Endothelial cell of umbilical vein (primary cell): ENCODE measurements around the gene MPP4. TPM values are rescaled to one million over a fixed set of nuclear protein-coding genes. Genes with fewer than 3 reads are reported as not detected.

Source experiments
- BruUV-seq: library from RNA; stranded (reverse); fragments of 400-500 nt; replicated peaks from 2 replicates; lab custom pipeline; 2021; lab: Mats Ljungman, UMichigan
- CTCF ChIA-PET: fragments of 300-600, 350-600 bp; sonication (Branson Sonifier 250); formaldehyde crosslinking; loops from one replicate; lab custom pipeline; 2021; ENCODE audit warnings: antibody characterized with exemption, inconsistent platforms; lab: Charles Lee
- POLR2A ChIA-PET: fragments of 300-600, 350-600 bp; sonication (Branson Sonifier 250); formaldehyde crosslinking; loops from one replicate; lab custom pipeline; 2021; ENCODE audit warnings: antibody characterized with exemption, inconsistent platforms; lab: Charles Lee
- DNase-seq: peaks from one replicate; pipeline ENCODE4 v3.0.0-alpha.2; 2011; ENCODE audit warnings: low read depth, low spot score
- FAIRE-seq: peaks from 2 replicates; lab custom pipeline; 2011; peaks lifted over from hg19 to GRCh38; lab: Jason Lieb, UNC
- H2AFZ ChIP-seq: 2 replicates; pipeline ENCODE4 v1.6.0; 2012; ENCODE audit warnings: low read depth, low read length, control low read depth, inconsistent platforms
- H3K27ac ChIP-seq: 2 replicates; pipeline ENCODE4 v1.5.1; 2011; ENCODE audit warnings: low read depth, mild to moderate bottlenecking, control low read depth, low read length, moderate library complexity; ENCODE audit not compliant: insufficient read depth
- H3K27me3 ChIP-seq, 2 experiments: 2 replicates each; pipeline versions ENCODE4 v1.6.0 to v1.6.1; 2011; ENCODE audit warnings: low read length in 2 of 2, mixed read lengths in 1 of 2; ENCODE audit not compliant: control insufficient read depth in 2 of 2, insufficient read depth in 2 of 2
- H3K36me3 ChIP-seq, 2 experiments: 2 replicates in 1 of 2; 3 replicates in 1 of 2; pipeline ENCODE4 v1.5.1; 2011; ENCODE audit warnings: low read length in 2 of 2, mild to moderate bottlenecking in 1 of 2, moderate library complexity in 1 of 2; ENCODE audit not compliant: control insufficient read depth in 2 of 2, insufficient read depth in 2 of 2; ENCODE audit errors: extremely low read depth in 1 of 2
- H3K4me1 ChIP-seq: 3 replicates; pipeline ENCODE4 v1.5.1; 2011; ENCODE audit warnings: mild to moderate bottlenecking, low read length; ENCODE audit not compliant: control insufficient read depth, insufficient read depth; ENCODE audit errors: extremely low read depth
- H3K4me2 ChIP-seq: 2 replicates; pipeline ENCODE4 v1.6.1; 2011; ENCODE audit warnings: low read length, control low read depth, mixed read lengths; ENCODE audit not compliant: insufficient read depth
- H3K4me3 ChIP-seq, 3 experiments: fragments of 200-600 bp in 1 of 3; sonication (generic), shearing (Covaris generic) in 1 of 3; replicated peaks in 1 of 3; 2 replicates each; pipeline ENCODE4 v1.5.1; 2011 to 2016; ENCODE audit warnings: control low read depth in 3 of 3, low read length in 3 of 3, mild to moderate bottlenecking in 2 of 3, inconsistent platforms in 1 of 3, low read depth in 1 of 3, moderate library complexity in 1 of 3; ENCODE audit not compliant: insufficient read depth in 1 of 3
- H3K79me2 ChIP-seq: 2 replicates; pipeline ENCODE4 v1.6.0; 2012; ENCODE audit warnings: low read length, inconsistent platforms; ENCODE audit not compliant: control insufficient read depth, insufficient read depth
- H3K9ac ChIP-seq: replicated peaks from 2 replicates; pipeline ENCODE3; 2011; ENCODE audit warnings: low read length, control low read depth; ENCODE audit not compliant: insufficient read depth; ENCODE audit errors: extremely low read depth
- H3K9me1 ChIP-seq: replicated peaks from 3 replicates; pipeline ENCODE4 v1.6.0; 2011; ENCODE audit warnings: mild to moderate bottlenecking, low read length; ENCODE audit not compliant: control insufficient read depth, insufficient read depth; ENCODE audit errors: extremely low read depth
- H3K9me3 ChIP-seq: replicated peaks from 2 replicates; pipeline ENCODE4 v1.5.1; 2012; ENCODE audit warnings: low read length, inconsistent platforms; ENCODE audit not compliant: control insufficient read depth, insufficient read depth
- H4K20me1 ChIP-seq: replicated peaks from 2 replicates; pipeline ENCODE3; 2011; ENCODE audit warnings: mild to moderate bottlenecking, low read length; ENCODE audit not compliant: control insufficient read depth, insufficient read depth; ENCODE audit errors: extremely low read depth
- EZH2 ChIP-seq: IDR thresholded peaks from 2 replicates; pipeline ENCODE4 v1.6.1; 2012; ENCODE audit warnings: borderline replicate concordance, low read depth, mild to moderate bottlenecking, moderate library complexity, low read length, inconsistent platforms; ENCODE audit not compliant: severe bottlenecking
- FOS ChIP-seq: IDR thresholded peaks from 2 replicates; pipeline ENCODE4 v1.6.1; 2011; ENCODE audit warnings: mild to moderate bottlenecking, low read length, moderate library complexity, borderline replicate concordance; ENCODE audit not compliant: insufficient read depth
- GATA2 ChIP-seq: IDR thresholded peaks from 2 replicates; pipeline ENCODE4 v1.7.0; 2011; ENCODE audit warnings: low read depth, mild to moderate bottlenecking, moderate library complexity, mixed read lengths, low read length; ENCODE audit not compliant: insufficient read length, insufficient read depth
- JUN ChIP-seq: IDR thresholded peaks from 2 replicates; pipeline ENCODE4 v1.6.1; 2011; ENCODE audit warnings: borderline replicate concordance, low read depth; ENCODE audit not compliant: insufficient read length, insufficient read depth
- MAX ChIP-seq: IDR thresholded peaks from 2 replicates; pipeline ENCODE4 v1.6.1; 2011; ENCODE audit not compliant: insufficient read depth, insufficient read length
- MYC ChIP-seq: IDR thresholded peaks from one replicate; pipeline ENCODE4 v1.6.1; 2011; ENCODE audit warnings: mild to moderate bottlenecking, low read depth, low read length
- POLR2A ChIP-seq: IDR thresholded peaks from 2 replicates; pipeline ENCODE4 v1.6.1; 2012; ENCODE audit warnings: low read depth, mild to moderate bottlenecking, control low read depth, low read length
- POLR2AphosphoS5 ChIP-seq: IDR thresholded peaks from 2 replicates; pipeline ENCODE4 v1.6.1; 2012; ENCODE audit warnings: low read depth, mild to moderate bottlenecking, control low read depth, low read length, moderate library complexity; ENCODE audit not compliant: insufficient read depth
- dilution Hi-C: fragments of 300-500 bp; cut with MboI; formaldehyde crosslinking; loops from one replicate; pipeline ENCODE4 v1.15.0; 2019; ENCODE audit warnings: low sequenced_read_pairs; ENCODE audit not compliant: extremely low pct_ligation_motif_present
- intact Hi-C: fragments of 100-400 bp; cut with micrococcal nuclease; formaldehyde crosslinking; loops from one replicate; pipeline ENCODE4 v1.10.0; 2022
- polyA plus RNA-seq, 4 experiments: library from polyadenylated mRNA; depleted of rRNA in 3 of 4; stranded (reverse) in 3 of 4; unstranded in 1 of 4; fragments of >200 nt; gene quantifications; 2 replicates each; pipeline versions ENCODE4 v1.2.1 to v1.2.3, GENCODE V29; 2011 to 2012; ENCODE audit warnings: missing spikeins in 1 of 4
- total RNA-seq: library from RNA; stranded (reverse); gene quantifications from 2 replicates; pipeline ENCODE4 v1.2.3, GENCODE V29; 2021
- TF ChIP-seq, protein P1 (sequence below), 2 donors: IDR thresholded peaks; 1 replicate in 1 of 2; 2 replicates in 1 of 2; pipeline ENCODE4 v1.5.1; 2011; ENCODE audit warnings: low read length in 2 of 2, mild to moderate bottlenecking in 2 of 2, moderate library complexity in 2 of 2, control low read depth in 1 of 2, inconsistent platforms in 1 of 2, low read depth in 1 of 2; ENCODE audit not compliant: insufficient read depth in 1 of 2; ENCODE audit errors: extremely low read depth in 1 of 2

Gene MPP4
- total and polyA plus RNA-seq, 2 donors (not counting 3 experiments of a cell fraction or from before 2014, with no cell fraction given), result 5.6 to 7.6 TPM

DNA sequence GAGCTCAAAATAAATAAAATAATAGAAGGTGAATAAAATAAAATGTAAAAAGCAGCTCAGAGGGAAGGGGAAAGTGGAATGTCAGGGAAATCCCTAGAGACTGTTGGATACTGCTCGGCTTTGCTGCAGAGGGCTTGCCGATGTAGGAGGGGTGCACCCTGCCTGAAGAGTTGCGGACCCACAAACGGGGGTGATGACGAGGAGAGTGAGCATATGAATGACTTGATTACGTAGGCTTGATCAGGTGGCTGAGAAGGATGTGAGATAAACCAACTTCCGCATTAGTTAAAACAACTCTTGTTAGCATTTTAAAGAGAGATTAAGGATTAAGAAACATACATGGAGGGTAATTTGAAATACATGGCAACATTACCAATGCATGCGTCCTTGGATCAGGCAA lies 34.1 kb downstream of the MPP4 start:
- H3K9me1 ChIP-seq, result no peaks in the 10 kb centered on the region
- dilution Hi-C loops (no loop called here), intact Hi-C loops (no loop called here)
- H2AFZ ChIP-seq, result no peak overlapping the region
- ChIA-PET CTCF (interaction anchor here (0.6 to 2.2 kb wide), 8 partner anchors 21 to 432 kb away, joined by 3 to 10 read pairs (median 3); partner anchors contain the start of gene TMEM237), POLR2A (no interaction called here)
- H3K36me3 ChIP-seq, result no peaks in the 10 kb centered on the region
- peaks cover 2% of the 10 kb centered on the region for H3K4me1 ChIP-seq
- DNase-seq (no peak), FAIRE-seq (no peak)
- no peak for TF ChIP-seq GATA2
- no peak for TF ChIP-seq MAX
- no peak for TF ChIP-seq MYC
- no peak for TF ChIP-seq POLR2AphosphoS5
- no peak for TF ChIP-seq POLR2A
- TF ChIP-seq EZH2, result no peak
- TF ChIP-seq, protein P1, sequence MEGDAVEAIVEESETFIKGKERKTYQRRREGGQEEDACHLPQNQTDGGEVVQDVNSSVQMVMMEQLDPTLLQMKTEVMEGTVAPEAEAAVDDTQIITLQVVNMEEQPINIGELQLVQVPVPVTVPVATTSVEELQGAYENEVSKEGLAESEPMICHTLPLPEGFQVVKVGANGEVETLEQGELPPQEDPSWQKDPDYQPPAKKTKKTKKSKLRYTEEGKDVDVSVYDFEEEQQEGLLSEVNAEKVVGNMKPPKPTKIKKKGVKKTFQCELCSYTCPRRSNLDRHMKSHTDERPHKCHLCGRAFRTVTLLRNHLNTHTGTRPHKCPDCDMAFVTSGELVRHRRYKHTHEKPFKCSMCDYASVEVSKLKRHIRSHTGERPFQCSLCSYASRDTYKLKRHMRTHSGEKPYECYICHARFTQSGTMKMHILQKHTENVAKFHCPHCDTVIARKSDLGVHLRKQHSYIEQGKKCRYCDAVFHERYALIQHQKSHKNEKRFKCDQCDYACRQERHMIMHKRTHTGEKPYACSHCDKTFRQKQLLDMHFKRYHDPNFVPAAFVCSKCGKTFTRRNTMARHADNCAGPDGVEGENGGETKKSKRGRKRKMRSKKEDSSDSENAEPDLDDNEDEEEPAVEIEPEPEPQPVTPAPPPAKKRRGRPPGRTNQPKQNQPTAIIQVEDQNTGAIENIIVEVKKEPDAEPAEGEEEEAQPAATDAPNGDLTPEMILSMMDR (IDR thresholded peaks at IDR 0.05; ENCODE audit: extremely low read depth in 1 of 2, insufficient read depth in 1 of 2, low read depth in 1 of 2, low read length in 2 of 2), result no peak
- no peak for TF ChIP-seq FOS
- no peak for TF ChIP-seq JUN
- no peak overlapping the region for H3K27ac ChIP-seq
- no peaks in the 10 kb centered on the region for H4K20me1 ChIP-seq
- H3K4me2 ChIP-seq, result no peak overlapping the region
- H3K9me3 ChIP-seq, result no peaks in the 10 kb centered on the region
- H3K27me3 ChIP-seq, result no peaks in the 10 kb centered on the region
- no peak overlapping the region for H3K4me3 ChIP-seq
- no TSS peak for BruUV-seq
- no peak overlapping the region for H3K9ac ChIP-seq
- no peaks in the 10 kb centered on the region for H3K79me2 ChIP-seq
